ENCODE measurements around the gene PDE4B.
A peak's percentile ranks its signal among the peaks of the same experiment; 100 is the strongest.

PDE4B gene

GRCh38 chr1:66285618-66286270 is 493.0 kb downstream of the PDE4B start:
- H3K4me3 Mint-ChIP-seq = peak overlapping the region in 1 of 2 donors; percentile 40
- ATAC-seq (no peak), DNase-seq (no peak)
- H3K9me3 Mint-ChIP-seq = no peaks in the 10 kb centered on the region
- H3K4me1 Mint-ChIP-seq = peaks cover 87% of the 10 kb centered on the region
- peak overlapping the region in 1 of 2 donors; percentile 15 for H3K27ac Mint-ChIP-seq
- no peaks in the 10 kb centered on the region for H3K27me3 Mint-ChIP-seq

DNA sequence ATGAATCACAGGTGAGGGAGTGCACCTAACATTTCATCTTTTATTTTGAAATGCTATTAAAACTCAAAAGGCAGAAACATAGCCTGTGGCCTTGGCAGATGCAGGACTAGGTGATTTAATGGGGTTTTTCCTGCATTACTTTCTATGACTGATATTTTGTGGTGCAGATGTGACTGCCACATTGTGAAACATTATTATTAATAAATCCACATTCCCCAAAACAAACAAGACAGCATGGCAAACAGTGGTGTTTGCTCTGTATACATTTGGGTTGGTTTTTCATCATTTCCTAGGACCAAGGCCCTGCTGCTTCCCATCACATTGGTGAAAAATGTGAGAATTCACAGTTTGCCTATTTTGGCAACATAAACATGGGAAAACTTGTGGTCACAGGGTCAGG is 493.6 kb downstream of the PDE4B start:
- DNase-seq = no peak
- Mint-ChIP-seq H3K27me3 (no peaks in the 10 kb centered on the region), H3K4me1 (peaks cover 85% of the 10 kb centered on the region), H3K27ac (no peak overlapping the region), H3K4me3 (no peak overlapping the region), H3K9me3 (no peaks in the 10 kb centered on the region)
- ATAC-seq = no peak

GRCh38 chr1:66288048-66288447 is 495.4 kb downstream of the PDE4B start:
- ATAC-seq (peak; percentile 84), DNase-seq (peak in 1 of 2 donors; percentile 67)
- no peaks in the 10 kb centered on the region for H3K9me3 Mint-ChIP-seq
- peak overlapping the region; percentile 24 to 72 for H3K27ac Mint-ChIP-seq
- H3K4me3 Mint-ChIP-seq = no peak overlapping the region
- H3K4me1 Mint-ChIP-seq = peaks cover 69% of the 10 kb centered on the region
- H3K27me3 Mint-ChIP-seq = no peaks in the 10 kb centered on the region

DNA sequence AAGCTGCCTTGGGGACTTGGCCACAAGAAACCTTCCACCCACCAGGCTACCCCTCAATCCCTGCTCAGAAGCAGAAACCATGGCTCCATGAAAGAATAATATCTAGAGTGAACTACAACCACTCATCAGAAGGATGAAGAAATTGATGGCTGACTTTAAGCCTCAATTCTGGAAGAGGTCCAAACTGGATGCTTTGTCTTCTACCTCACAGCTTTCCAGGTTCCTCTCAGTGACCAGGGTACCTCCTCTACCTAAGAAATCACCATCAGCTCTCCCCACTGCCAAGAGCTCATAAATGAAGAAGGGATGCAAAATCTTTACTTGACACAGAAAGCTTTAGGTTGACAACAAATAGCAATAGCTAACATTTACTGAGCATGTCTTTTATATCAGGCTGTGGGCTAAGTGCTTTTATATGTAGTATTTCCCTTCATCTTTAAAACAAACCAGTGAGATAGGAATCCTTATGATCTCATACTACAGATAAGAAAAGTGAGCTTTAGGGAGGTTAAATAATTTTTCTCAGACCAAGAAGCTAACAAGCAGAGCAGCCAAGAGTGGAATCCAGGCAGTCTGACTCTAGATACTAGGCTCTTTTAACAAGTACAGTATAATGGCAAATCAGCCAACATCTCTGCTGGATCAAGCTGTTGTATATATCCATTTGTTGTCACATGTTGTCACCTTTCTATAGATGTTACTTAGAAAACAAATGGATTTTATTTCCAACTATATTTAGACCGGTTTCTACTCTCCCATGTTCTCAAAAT is 498.3 kb downstream of the PDE4B start:
- no peaks in the 10 kb centered on the region for H3K9me3 Mint-ChIP-seq
- H3K4me1 Mint-ChIP-seq = peaks cover 56% of the 10 kb centered on the region
- ATAC-seq = no peak
- H3K4me3 Mint-ChIP-seq = no peak overlapping the region
- DNase-seq = no peak
- H3K27ac Mint-ChIP-seq = no peak overlapping the region
- no peaks in the 10 kb centered on the region for H3K27me3 Mint-ChIP-seq

- no peaks in the 10 kb centered on the region for H3K27me3 Mint-ChIP-seq
- peaks cover 52% of the 10 kb centered on the region for H3K4me1 Mint-ChIP-seq
- H3K27ac Mint-ChIP-seq = no peak overlapping the region
- no peaks in the 10 kb centered on the region for H3K9me3 Mint-ChIP-seq
- no peak for DNase-seq
- no peak overlapping the region for H3K4me3 Mint-ChIP-seq
- ATAC-seq = no peak
Measured at GRCh38 chr1:66291531-66291864, 498.8 kb downstream of the PDE4B start.

DNA sequence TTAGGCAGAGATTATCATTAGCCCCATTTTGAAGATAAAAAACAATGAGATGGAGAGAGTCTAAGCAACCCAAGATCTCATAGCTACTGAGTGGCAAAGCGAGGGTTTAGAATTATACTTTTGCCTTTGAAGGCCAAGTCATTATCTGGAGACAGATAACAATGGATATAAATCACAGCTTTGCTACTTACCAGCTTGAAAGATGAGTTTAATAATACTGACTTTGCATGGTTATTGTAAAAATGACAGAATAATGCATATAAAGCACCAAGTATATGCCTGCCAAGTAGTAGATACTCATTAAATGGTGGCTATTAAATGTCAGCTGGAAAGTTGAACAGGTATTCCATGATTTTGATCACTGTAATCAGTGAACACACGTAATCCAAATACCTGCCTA is 499.6 kb downstream of the PDE4B start:
- ATAC-seq = no peak
- DNase-seq = no peak
- Mint-ChIP-seq H3K4me1 (peaks cover 50% of the 10 kb centered on the region), H3K27ac (no peak overlapping the region), H3K27me3 (no peaks in the 10 kb centered on the region), H3K9me3 (no peaks in the 10 kb centered on the region), H3K4me3 (no peak overlapping the region)

DNA sequence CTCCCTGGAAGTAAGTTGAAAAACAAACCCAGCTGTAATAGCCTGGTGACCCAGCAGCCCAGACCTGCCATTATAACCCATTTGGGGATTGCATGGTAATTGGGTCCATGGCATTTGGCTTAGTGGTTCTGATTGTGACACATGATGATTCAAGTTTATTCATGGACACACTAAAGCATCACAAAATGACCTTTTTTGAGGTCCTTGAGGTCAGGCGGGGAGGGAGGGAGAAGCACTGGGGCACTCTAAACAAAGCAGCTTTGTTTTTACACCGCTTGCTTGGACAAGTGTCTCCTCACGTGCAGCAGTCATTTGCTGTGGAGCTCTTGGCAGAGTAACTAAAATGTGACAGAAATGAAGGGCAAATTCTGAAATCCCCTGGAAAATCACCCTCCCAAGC is 500.2 kb downstream of the PDE4B start:
- H3K27me3 Mint-ChIP-seq = no peaks in the 10 kb centered on the region
- no peaks in the 10 kb centered on the region for H3K9me3 Mint-ChIP-seq
- DNase-seq (no peak), ATAC-seq (no peak)
- no peak overlapping the region for H3K4me3 Mint-ChIP-seq
- H3K27ac Mint-ChIP-seq = no peak overlapping the region
- H3K4me1 Mint-ChIP-seq = peaks cover 49% of the 10 kb centered on the region

- H3K27me3 Mint-ChIP-seq = no peaks in the 10 kb centered on the region
- H3K27ac Mint-ChIP-seq = peak overlapping the region in 1 of 2 donors; percentile 14
- H3K4me3 Mint-ChIP-seq = no peak overlapping the region
- H3K9me3 Mint-ChIP-seq = no peaks in the 10 kb centered on the region
- peaks cover 42% of the 10 kb centered on the region for H3K4me1 Mint-ChIP-seq
- DNase-seq = no peak
- peak; percentile 81 for ATAC-seq
Measured at GRCh38 chr1:66294707-66295370, 502.1 kb downstream of the PDE4B start.

- DNase-seq (no peak), ATAC-seq (no peak)
- no peak overlapping the region for H3K4me3 Mint-ChIP-seq
- H3K27me3 Mint-ChIP-seq = no peaks in the 10 kb centered on the region
- no peaks in the 10 kb centered on the region for H3K9me3 Mint-ChIP-seq
- H3K4me1 Mint-ChIP-seq = peaks cover 38% of the 10 kb centered on the region
- no peak overlapping the region for H3K27ac Mint-ChIP-seq
Measured at GRCh38 chr1:66295803-66296202, 503.1 kb downstream of the PDE4B start.

DNA sequence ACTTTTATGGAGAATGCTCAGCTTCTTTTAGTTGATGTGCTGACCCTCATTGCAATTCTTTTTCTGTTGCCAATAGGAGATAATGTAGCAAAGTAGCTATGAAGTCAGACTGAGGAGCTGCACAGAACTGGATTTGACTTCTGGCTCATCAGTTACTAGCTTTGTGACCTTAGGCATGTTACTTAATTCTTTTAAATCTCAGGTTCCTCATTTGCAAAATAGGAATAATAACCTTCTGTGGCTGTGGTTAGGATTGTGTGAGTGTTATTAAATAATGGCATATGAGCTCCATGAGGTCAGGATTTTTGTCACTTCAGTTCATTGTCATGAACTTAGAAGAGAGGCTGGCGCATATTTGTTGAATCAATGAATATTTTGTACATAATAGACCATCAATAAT is 503.7 kb downstream of the PDE4B start:
- no peak overlapping the region for H3K4me3 Mint-ChIP-seq
- peaks cover 41% of the 10 kb centered on the region for H3K4me1 Mint-ChIP-seq
- H3K27ac Mint-ChIP-seq = no peak overlapping the region
- H3K9me3 Mint-ChIP-seq = no peaks in the 10 kb centered on the region
- DNase-seq = no peak
- ATAC-seq = no peak
- no peaks in the 10 kb centered on the region for H3K27me3 Mint-ChIP-seq

DNA sequence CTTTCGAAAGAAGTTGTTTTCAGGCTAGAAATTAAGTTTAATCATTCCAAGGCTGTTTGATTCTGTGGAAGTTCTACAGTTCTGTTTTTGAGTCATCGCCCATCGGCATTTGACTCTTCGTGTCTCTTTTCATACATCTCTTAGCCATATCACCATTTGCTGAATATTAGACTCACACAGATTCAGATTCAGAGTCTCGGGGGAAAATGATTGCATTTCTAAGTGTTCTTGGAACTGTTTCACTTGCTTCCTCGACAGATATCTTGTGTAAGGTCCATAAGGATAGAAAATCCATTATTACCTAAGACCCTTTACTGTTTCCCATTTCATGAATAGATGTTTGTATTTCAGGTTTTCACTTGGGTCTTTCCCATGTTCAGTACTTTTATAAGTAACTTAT is 504.3 kb downstream of the PDE4B start:
- peaks cover 46% of the 10 kb centered on the region for H3K4me1 Mint-ChIP-seq
- no peak overlapping the region for H3K27ac Mint-ChIP-seq
- no peaks in the 10 kb centered on the region for H3K27me3 Mint-ChIP-seq
- no peak overlapping the region for H3K4me3 Mint-ChIP-seq
- ATAC-seq (no peak), DNase-seq (no peak)
- H3K9me3 Mint-ChIP-seq = no peaks in the 10 kb centered on the region

- Mint-ChIP-seq H3K4me1 (peaks cover 57% of the 10 kb centered on the region), H3K4me3 (no peak overlapping the region), H3K9me3 (no peaks in the 10 kb centered on the region), H3K27me3 (no peaks in the 10 kb centered on the region), H3K27ac (no peak overlapping the region)
- no peak for DNase-seq
- ATAC-seq = no peak
Measured at GRCh38 chr1:66298464-66298863, 505.8 kb downstream of the PDE4B start.

- ATAC-seq = no peak
- Mint-ChIP-seq H3K9me3 (no peaks in the 10 kb centered on the region), H3K27me3 (no peaks in the 10 kb centered on the region), H3K4me3 (peak overlapping the region in 1 of 2 donors; percentile 85), H3K4me1 (peaks cover 46% of the 10 kb centered on the region), H3K27ac (peak overlapping the region; percentile 48 to 90)
- DNase-seq = no peak
Measured at GRCh38 chr1:66300280-66300971, 507.7 kb downstream of the PDE4B start.

DNA sequence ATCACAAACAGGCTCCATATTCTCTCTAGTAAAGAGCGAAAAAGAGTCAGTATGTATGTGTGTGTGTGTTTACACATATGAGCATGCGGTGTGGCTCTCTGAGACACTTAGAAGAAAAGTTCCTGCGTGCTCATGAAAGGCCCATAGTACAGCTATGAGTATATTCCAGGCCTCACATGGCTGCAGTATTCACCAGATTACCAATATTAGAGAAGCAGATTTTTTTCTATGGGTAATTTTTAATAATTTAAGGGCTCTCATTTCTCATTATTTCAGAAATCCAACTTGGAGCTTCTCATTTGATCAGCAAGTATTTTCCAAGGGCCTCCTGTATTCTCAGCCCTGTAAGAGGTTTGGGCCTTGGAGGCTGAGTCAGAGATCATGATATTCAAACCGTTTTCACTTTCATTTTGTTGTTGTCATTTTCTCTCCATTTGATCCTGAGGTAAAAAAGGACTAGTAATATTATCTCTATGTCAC is 508.3 kb downstream of the PDE4B start:
- ATAC-seq = peak; percentile 93
- peaks cover 40% of the 10 kb centered on the region for H3K4me1 Mint-ChIP-seq
- peak overlapping the region; percentile 68 to 90 for H3K27ac Mint-ChIP-seq
- H3K9me3 Mint-ChIP-seq = no peaks in the 10 kb centered on the region
- no peaks in the 10 kb centered on the region for H3K27me3 Mint-ChIP-seq
- H3K4me3 Mint-ChIP-seq = peak overlapping the region; percentile 77 to 85
- peak; percentile 10 to 32 for DNase-seq

DNA sequence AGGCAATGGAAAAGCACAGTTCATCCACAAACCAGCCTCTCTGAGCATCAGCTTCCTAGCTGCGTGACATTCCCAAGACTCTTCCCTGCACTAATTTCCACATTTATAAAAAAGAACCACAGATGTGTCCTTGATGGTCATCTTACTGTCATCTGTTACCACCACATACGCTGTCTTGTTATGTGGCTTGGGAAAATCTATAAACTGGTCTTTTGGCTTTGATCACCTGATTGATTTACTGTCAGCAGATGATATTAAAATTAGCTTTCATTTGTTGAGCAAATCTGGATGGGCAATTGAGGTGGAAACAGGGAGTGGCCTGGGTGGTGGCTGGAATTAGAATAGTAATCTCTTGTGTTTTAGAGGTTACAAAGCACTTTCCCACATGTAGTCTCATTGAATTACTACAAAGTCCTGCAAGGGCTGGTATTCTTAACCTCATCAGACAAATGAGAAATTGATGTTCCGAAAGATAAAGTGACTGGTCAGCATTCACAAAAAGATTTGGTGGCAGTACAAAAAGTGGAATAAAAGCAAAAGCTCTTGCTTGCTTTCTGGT is 509.6 kb downstream of the PDE4B start:
- H3K27me3 Mint-ChIP-seq = no peaks in the 10 kb centered on the region
- no peak overlapping the region for H3K27ac Mint-ChIP-seq
- peak overlapping the region in 1 of 2 donors; percentile 39 for H3K4me3 Mint-ChIP-seq
- H3K4me1 Mint-ChIP-seq = peaks cover 39% of the 10 kb centered on the region
- no peak for DNase-seq
- no peak for ATAC-seq
- no peaks in the 10 kb centered on the region for H3K9me3 Mint-ChIP-seq

Data from stimulated activated naive CD8-positive, alpha-beta T cell treated with anti-CD3 and anti-CD28 coated beads, Interleukin-15, amount 100 ng/mL, for 72 hours (primary cell).